ENCODE measurements around the gene MAST3. TPM values are rescaled to one million over a fixed set of nuclear protein-coding genes. Genes with fewer than 3 reads are reported as not detected.
"Not testable (repeated sequence)": the region's sequence is repeated elsewhere in the genome, so short reads cannot be mapped to it uniquely, and the experiment has no call there.

The MAST3 gene
- total RNA-seq, 1 donor from 2014 or later = 12.4 TPM

- DNase-seq (ENCODE audit: low spot score) = no peak
These were observed 10.9 kb upstream of the MAST3 start, which contains the start of gene IL12RB1 for GRCh38 chr19:18086590-18087138. Gene IL12RB1 (minus strand): TSS chr19:18086934. CDS start chr19:18086823, 111 bp downstream.

GRCh38 chr19:18089096-18089541 is 8.5 kb upstream of the MAST3 start:
- DNase-seq (ENCODE audit: low spot score) = peak; percentile 60

GRCh38 chr19:18089726-18090125 is 7.9 kb upstream of the MAST3 start:
- DNase-seq (ENCODE audit: low spot score) = no peak

- DNase-seq (ENCODE audit: low spot score) = no peak
These were observed 6.9 kb upstream of the MAST3 start for GRCh38 chr19:18090545-18091216.

GRCh38 chr19:18091217-18091608 is 6.4 kb upstream of the MAST3 start:
- no peak for DNase-seq (ENCODE audit: low spot score)

GRCh38 chr19:18093439-18094161 is 4.0 kb upstream of the MAST3 start:
- DNase-seq (ENCODE audit: low spot score) = no peak

GRCh38 chr19:18096258-18096657 is 1.3 kb upstream of the MAST3 start:
- DNase-seq (ENCODE audit: low spot score) = no peak

GRCh38 chr19:18097993-18098890 is 664 bp downstream of the MAST3 start:
- no peak for DNase-seq (ENCODE audit: low spot score)

- DNase-seq (ENCODE audit: low spot score) = no peak
These were observed 1.5 kb downstream of the MAST3 start for GRCh38 chr19:18098891-18099622.

GRCh38 chr19:18099623-18099995 is 2.0 kb downstream of the MAST3 start:
- no peak for DNase-seq (ENCODE audit: low spot score)

GRCh38 chr19:18100710-18101109 is 3.1 kb downstream of the MAST3 start:
- DNase-seq (ENCODE audit: low spot score) = no peak

- DNase-seq (ENCODE audit: low spot score) = no peak
These were observed 3.7 kb downstream of the MAST3 start for GRCh38 chr19:18101268-18101667.

GRCh38 chr19:18102916-18103542 is 5.5 kb downstream of the MAST3 start:
- DNase-seq (ENCODE audit: low spot score) = no peak

GRCh38 chr19:18104793-18105131 is 7.2 kb downstream of the MAST3 start:
- no peak for DNase-seq (ENCODE audit: low spot score)

GRCh38 chr19:18105259-18105658 is 7.7 kb downstream of the MAST3 start:
- not testable (repeated sequence) for DNase-seq (ENCODE audit: low spot score)

GRCh38 chr19:18107235-18107634 is 9.7 kb downstream of the MAST3 start:
- no peak for DNase-seq (ENCODE audit: low spot score)

GRCh38 chr19:18108897-18109296 is 11.3 kb downstream of the MAST3 start:
- no peak for DNase-seq (ENCODE audit: low spot score)

- DNase-seq (ENCODE audit: low spot score) = no peak
These were observed 11.8 kb downstream of the MAST3 start for GRCh38 chr19:18109341-18109732.

- no peak for DNase-seq (ENCODE audit: low spot score)
These were observed 12.4 kb downstream of the MAST3 start for GRCh38 chr19:18109733-18110608.
